Placental epithelial cell (primary cell): ENCODE results near the gene LCN15. TPM values are rescaled to one million over a fixed set of nuclear protein-coding genes. Genes with fewer than 3 reads are reported as not detected.

Experiments used
- small RNA-seq: library from RNA; depleted of rRNA; stranded (forward); fragments of <200 nt; gene quantifications from one replicate; pipeline ENCODE3, GENCODE V24; 2012
- total RNA-seq: library from RNA; depleted of rRNA; stranded (reverse); fragments of >200 nt; gene quantifications from 2 replicates; pipeline ENCODE4 v1.2.3, GENCODE V29; 2012

LCN15 gene, protein sequence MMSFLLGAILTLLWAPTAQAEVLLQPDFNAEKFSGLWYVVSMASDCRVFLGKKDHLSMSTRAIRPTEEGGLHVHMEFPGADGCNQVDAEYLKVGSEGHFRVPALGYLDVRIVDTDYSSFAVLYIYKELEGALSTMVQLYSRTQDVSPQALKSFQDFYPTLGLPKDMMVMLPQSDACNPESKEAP
- not detected in 2 replicates for total RNA-seq

DNA sequence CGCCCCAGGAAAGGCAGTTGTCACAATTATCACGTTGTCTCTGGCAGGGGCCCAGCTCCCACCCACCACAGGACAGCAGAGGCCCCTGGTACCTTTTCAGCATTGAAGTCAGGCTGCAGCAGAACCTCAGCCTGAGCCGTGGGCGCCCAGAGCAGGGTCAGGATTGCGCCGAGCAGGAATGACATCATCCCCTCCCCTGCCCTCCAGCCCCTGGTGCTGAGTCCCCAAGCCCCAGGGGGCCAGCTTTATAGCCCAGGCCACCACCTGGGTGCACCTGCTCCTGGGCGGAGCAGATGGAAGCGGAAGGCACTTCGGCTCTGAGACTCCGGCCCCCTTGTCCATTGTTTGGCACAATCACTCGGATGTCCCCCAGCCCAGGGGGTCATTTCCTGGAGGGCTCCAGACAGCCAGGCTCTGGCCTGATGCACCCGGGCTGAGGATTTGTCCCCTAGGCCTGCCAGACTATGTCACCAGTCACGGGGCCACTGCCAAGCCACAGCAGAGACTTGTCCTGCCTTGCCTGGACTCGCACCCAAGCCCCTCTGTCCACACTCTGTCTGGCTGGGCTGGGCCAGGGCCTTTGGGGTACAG is at the start of gene LCN15:
LCN15 (minus strand) TSS at position 218 of the 591 bp plus-strand sequence; CDS start at position 188, 30 bp downstream.

DNA sequence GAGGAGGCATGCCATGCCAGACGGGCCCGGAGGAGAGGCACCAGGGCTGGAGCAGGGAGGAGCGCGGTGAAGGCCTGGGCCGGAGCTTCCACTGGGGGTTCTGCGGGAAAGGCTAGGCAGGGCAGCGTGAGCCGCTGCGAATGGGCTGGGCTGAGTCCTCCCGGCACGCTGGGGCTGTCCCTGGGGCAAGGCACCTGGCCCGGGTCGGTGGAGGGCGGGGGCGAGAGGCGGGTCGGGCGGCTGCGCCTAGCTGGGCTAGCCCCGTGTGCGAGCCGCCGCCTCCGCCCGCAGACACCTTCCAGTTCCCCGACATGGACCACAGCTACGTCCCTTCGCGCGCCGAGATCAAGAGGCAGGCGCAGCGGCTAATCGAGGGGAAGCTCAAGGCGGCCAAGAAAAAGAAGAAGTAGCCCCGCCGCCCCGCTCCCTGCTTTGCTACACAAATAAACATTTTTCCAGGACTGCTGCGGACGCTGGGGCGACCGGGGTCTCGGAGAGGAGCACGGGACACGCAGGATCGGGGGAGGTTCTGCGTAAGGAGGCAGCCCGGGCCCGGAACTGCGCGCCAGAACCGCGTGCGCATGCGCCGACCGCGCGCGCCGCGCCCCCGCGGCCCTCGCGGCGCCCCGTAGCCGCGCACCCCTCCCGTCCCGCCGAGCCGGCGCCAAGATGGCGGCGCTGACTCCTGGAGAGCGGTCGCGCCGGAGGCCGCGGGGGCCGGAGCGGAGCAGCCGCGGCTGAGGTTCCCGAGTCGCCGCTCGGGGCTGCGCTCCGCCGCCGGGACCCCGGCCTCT is 43.2 kb upstream of the LCN15 start, which contains the start of gene RABL6:
RABL6 (plus strand) TSS at position 668 of the 794 bp plus-strand sequence. CDS start 249 bp downstream, outside the sequence.

DNA sequence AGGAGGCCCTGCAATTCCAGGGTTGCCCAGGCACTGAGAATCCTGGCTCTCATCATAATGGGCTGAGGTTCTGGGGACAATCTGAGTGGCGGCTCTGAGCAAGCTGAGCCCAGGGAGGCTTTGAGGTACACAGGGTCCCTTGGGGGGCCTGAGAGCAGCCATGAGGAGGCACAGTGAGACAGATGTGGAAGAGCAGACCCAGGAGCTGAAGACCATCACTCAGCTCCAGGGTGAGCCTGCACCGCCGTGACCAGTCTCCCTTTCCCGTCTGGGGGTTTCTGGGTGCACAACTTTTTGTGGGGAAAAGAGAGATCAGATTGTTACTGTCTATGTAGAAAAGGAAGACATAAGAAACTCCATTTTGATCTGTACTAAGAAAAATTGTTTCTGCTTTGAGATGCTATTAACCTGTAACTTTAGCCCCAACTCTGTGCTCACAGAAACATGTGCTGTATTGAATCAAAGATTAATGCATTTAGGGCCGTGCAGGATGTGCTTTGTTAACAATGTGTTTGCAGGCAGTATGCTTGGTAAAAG is 32.0 kb upstream of the LCN15 start, which contains the start of gene CCDC183:
CCDC183 (plus strand) TSS at position 101 of the 537 bp plus-strand sequence; CDS start at position 161, 60 bp downstream.

DNA sequence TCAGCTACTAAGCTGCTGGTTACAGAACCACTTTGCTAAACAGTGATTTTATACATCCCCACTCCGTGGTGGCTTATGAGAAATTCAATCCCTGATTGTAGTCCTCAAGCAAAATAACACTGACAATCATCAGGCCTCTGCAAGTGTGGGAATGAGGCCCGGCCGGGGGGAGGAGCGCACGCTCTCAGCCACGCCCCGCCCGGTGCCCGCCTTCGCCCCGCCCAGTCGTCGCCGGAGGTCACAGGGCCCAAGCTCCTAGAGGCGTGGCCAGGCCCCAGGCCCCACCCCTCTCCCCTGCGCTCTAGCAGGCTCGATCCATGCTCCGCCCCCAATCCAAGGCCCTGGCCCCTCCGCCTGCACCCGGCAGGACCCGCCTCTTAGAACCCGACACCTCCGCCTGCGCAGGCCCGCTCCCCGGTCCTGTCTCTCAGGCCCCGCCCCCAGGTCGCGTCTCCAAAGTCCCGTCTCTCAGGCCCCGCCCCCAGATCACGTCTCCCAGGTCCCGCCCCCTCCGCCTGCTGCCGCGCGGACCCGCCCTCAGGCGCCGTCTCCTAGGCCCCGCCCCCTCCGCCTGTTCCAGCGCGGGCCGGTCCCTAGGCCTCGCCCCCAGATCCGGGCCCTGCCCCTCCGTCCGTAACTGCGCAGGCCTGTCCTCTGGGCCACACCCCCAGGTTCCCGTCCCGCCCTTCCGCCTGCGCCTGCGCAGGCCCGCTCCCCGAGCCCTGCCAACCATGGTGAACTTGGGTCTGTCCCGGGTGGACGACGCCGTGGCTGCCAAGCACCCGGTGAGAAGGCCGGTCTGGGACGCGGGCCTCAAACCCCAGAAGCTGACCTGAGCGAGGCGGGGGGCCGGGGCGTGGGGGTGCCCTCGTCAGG is 26.6 kb upstream of the LCN15 start, which contains the start of gene TMEM141:
TMEM141 (plus strand) TSS at position 705 of the 876 bp plus-strand sequence; CDS start at position 732, 27 bp downstream.

DNA sequence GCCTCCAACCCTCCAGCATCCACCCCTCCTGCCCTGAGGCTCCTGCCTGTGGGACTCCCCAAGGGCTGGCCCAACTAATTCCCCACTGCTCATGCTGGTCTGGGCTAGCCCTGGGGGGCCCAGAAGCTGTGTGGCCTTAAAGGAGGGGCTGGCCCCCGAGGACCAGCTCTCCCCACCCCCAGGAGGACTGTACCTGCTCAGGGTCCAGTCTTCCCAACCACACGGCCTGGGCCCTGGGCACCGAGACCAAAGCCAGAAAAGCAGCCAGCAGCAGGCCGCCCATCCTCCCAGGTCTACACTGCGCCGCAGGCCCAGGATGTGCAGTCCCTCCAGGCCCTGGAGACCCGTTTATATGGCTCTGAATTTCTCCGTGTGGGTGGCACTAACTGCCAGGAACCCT is 16.1 kb downstream of the LCN15 start, which contains the start of gene LCN6:
LCN6 (minus strand) TSS at position 325 of the 400 bp plus-strand sequence; CDS start at position 283, 42 bp downstream.

DNA sequence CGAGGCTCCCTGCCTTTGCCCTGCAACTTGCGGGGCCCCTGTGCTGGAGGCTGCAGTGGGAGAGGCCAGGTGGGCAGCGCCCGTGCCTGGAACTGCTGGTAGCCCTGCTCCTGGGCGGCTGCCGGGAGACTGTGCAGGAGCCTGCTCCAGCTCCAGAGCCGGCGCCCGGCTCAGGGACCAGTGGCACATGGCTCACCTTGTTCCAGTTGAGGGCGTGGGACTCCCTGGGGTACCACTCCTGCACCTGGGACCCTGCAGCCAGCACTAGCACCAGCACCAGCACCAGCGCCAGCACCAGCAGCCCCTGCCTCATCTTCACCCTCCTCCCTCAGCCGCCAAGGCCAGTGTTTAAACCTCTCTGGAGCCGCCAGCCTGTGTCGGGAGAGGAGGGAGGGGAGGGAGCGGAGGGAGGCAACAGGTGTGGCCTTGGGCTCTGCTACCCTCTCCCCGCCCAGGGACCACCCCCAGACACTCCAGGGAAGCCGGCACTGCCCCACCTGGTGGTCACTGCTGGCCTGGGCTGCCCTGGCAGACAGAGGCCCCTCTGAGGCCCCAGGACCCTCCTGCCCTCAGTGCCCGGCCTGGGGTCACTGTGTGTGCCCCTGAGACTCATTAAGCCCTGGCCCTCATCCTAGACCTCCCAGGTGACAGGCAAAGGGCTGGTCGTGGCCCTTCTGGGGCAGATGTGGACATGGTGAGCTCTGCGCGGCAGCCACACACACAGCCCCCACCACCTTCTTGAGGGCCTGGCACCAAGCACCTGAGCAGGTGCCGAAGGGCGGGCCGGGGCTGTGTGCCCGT is 21.5 kb downstream of the LCN15 start, which contains the start of gene LCN10:
LCN10 (minus strand) TSS at position 350 of the 801 bp plus-strand sequence; CDS start at position 313, 37 bp downstream.

DNA sequence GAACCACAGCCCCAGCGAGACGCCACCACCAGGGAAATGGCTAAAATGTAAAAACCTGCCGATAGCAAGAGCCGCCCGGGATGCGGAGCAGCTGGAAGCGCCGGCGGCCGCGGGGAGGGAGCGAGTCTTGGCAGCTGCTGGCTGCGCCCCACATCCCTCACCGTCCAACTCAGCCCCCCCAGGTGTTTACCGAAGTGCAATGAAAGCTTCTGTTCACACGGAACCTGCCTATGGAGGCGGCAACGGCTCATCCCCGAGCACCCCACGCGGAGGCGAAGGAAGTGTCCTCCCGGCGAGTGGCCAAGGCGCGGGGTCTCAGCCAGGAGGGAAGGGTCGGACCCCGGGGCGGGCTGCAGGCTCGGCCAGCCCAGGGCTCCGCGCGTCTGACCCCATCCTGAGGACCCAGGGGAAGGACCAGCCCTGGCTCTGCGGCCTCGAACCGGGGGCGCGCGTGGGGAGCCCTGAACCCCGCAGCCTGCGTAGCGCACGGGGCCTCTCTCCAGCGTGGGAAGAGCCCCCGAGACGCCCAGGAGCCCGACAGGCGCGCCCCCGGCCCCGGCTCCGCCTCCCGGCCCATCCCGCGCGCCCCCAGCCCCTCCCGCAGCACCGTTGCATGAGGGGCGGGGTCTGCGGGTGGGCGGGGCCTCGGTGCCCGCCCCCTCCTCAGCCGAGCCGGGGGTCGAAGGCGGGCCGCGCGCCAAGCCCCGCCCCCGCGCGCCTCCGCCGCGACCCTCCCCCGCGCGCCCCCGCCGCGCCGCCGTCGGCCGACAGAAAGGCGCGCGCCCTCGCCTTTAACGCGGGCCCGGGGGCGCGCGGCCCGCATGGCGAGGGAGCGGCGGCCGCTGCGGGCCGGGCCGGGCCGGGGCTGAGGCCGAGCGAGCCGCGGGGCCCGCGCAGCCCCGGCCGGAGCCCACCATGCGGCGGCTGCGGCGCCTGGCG is 52.3 kb downstream of the LCN15 start, which contains the start of gene DIPK1B:
DIPK1B (plus strand) TSS at position 822 of the 939 bp plus-strand sequence; CDS start at position 916, 94 bp downstream.

Small RNA genes lying within 50 kb of the gene (small RNA-seq; reads per million reads assigned to genes)
- gene AL355987.2 (not detected), gene ATP6V1G1P3 (not detected), gene MIR6722 (not detected)

Other genes starting within 250 kb of the LCN15 start
- 12.4 and 14.1 TPM in 2 replicates for gene NOTCH1, start 218.5 kb downstream of the LCN15 start, total RNA-seq
- 2.0 TPM in 2 replicates for gene EGFL7, start 101.6 kb downstream of the LCN15 start, total RNA-seq
- 24.7 and 44.9 TPM in 2 replicates for gene AGPAT2, start 77.1 kb downstream of the LCN15 start, total RNA-seq
- 0.39 TPM in 1 of 2 replicates, not detected in the other for gene DIPK1B, start 51.9 kb downstream of the LCN15 start, total RNA-seq
- gene LCN10, start 21.6 kb downstream of the LCN15 start, total RNA-seq = not detected in 2 replicates
- not detected in 2 replicates for gene LCN6, start 16.0 kb downstream of the LCN15 start, total RNA-seq
- gene LCN8, start 6.3 kb downstream of the LCN15 start, total RNA-seq = not detected in 2 replicates
- gene TMEM141, start 26.8 kb upstream of the LCN15 start, total RNA-seq = 52.9 and 53.0 TPM in 2 replicates
- gene CCDC183, start 31.8 kb upstream of the LCN15 start, total RNA-seq = 0.33 and 0.39 TPM in 2 replicates
- gene RABL6, start 43.4 kb upstream of the LCN15 start, total RNA-seq = 47.9 and 75.5 TPM in 2 replicates
- 0.76 and 1.2 TPM in 2 replicates for gene AJM1, start 78.0 kb upstream of the LCN15 start, total RNA-seq
- gene PHPT1, start 84.9 kb upstream of the LCN15 start, total RNA-seq = 100 and 144 TPM in 2 replicates
- 3.0 and 3.5 TPM in 2 replicates for gene MAMDC4, start 87.8 kb upstream of the LCN15 start, total RNA-seq
- 175 and 192 TPM in 2 replicates for gene EDF1, start 101.8 kb upstream of the LCN15 start, total RNA-seq
- 8.4 and 13.7 TPM in 2 replicates for gene TRAF2, start 122.0 kb upstream of the LCN15 start, total RNA-seq
- gene FBXW5, start 180.2 kb upstream of the LCN15 start, total RNA-seq = 112 and 219 TPM in 2 replicates
- 0.98 and 3.9 TPM in 2 replicates for gene C8G, start 180.7 kb upstream of the LCN15 start, total RNA-seq
- gene LCN12, start 187.8 kb upstream of the LCN15 start, total RNA-seq = 1.1 TPM in 1 of 2 replicates, not detected in the other
- gene PTGDS, start 213.0 kb upstream of the LCN15 start, total RNA-seq = 0.76 and 2.0 TPM in 2 replicates
- not detected in 2 replicates for gene LCNL1, start 218.5 kb upstream of the LCN15 start, total RNA-seq
- 11.0 and 16.8 TPM in 2 replicates for gene PAXX, start 227.9 kb upstream of the LCN15 start, total RNA-seq
- 328 and 397 TPM in 2 replicates for gene CLIC3, start 232.1 kb upstream of the LCN15 start, total RNA-seq